ENCODE results near the gene ADGRG6.

- no peak for TF ChIP-seq POLR2A (IDR thresholded peaks at IDR 0.05; ENCODE audit: low read depth, low read length)
- TF ChIP-seq POLR2AphosphoS5 (IDR thresholded peaks at IDR 0.05; ENCODE audit: low read depth, low read length), result no peak
- no peak for TF ChIP-seq TAF1 (IDR thresholded peaks at IDR 0.05; ENCODE audit: low read depth, low read length)
Observed at GRCh38 chr6:142433419-142433818, 131.6 kb downstream of the ADGRG6 start.
